Raji (cell line): ENCODE measurements around the gene SMAP1.

Experiments used
- POLR2A ChIP-seq: IDR thresholded peaks from 2 replicates; pipeline ENCODE4 v1.6.1; 2011; ENCODE audit warnings: low read depth, low read length, control low read depth; ENCODE audit not compliant: insufficient read depth

The SMAP1 gene

GRCh38 chr6:70706491-70707123 is 38.9 kb downstream of the SMAP1 start:
- no peak for TF ChIP-seq POLR2A

DNA sequence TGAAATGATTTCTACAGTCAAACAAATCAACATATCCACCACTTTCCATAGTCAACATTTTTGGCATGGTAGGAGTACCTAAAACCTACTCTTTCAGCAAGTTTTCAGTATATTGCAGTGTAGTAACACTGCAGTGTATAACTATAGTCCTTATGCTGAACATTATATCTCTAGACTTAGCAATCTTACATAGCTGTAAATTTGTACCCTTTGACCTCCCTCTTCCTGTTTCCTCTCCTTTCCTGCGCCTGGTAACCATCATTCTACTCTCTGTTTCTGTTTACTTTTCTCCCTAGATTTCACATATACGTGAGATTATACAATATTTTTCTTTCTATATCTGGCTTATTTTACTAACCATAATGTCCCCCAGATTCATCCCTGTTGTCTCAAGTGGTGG is 40.2 kb downstream of the SMAP1 start:
- no peak for TF ChIP-seq POLR2A

GRCh38 chr6:70708448-70708847 is 40.8 kb downstream of the SMAP1 start:
- TF ChIP-seq POLR2A: no peak

DNA sequence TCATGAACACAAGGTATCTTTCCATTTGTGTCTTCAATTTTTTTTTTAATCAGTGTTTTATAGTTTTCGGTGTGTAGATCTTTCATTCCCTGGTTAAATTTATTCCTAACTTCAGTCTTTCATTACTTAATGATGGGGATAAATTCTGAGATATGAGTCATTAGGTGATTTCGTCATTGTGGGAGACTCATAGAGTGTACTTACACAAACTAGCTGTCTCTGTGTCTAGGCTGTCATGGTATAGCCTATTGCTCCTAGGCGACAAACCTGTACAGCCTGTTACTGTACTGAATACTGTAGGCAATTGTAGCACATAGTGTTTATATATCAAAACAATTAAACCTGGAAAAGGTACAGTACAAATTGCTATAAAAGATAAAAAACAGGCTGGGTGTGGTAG is 42.1 kb downstream of the SMAP1 start:
- no peak for TF ChIP-seq POLR2A

DNA sequence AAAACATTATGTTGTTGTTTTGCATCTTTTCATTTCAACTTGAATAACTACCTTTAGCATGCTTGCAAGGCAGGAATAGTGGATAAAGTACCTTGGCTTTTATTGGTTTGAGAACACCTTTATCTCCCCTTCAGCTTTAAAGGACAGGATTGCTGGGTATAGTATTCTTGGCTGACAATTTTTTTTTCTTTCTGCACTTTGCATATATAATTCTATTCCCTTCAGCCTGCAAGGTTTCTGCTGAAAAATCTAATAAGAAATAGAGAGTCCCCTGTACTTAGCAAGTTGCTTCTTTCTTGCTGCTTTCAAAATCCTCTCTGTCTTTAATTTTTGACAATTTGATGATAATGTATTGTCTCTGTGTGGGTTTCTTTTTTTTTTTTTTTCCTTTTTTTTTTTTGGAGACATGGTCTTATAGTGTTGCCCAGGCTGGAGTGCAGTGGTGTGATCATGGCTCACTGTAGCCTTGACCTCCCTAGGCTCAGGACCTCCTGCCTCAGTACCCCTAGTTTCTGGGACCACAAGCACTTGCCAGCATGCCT is 47.1 kb downstream of the SMAP1 start:
- TF ChIP-seq POLR2A: no peak

- TF ChIP-seq POLR2A: no peak
Measured at GRCh38 chr6:70717038-70717801, 49.5 kb downstream of the SMAP1 start.

DNA sequence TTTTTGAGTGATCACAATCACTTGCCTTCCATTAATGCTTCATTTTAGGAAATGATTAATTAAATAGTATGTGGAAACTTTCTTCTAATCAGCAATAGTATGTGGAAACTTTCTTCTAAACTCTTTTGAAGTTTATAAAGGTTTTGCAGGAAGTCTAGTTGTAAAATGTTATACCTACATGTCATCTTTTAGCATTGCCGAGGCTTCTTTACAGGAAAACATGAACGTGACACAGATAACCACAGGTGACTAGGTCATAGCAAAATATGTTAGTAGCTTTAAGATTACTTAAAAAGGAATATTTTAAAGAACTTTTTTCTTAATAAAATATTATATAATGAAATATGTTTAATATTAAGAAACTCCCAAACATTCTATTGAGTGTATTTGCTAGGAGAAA is 56.8 kb downstream of the SMAP1 start:
- no peak for TF ChIP-seq POLR2A

DNA sequence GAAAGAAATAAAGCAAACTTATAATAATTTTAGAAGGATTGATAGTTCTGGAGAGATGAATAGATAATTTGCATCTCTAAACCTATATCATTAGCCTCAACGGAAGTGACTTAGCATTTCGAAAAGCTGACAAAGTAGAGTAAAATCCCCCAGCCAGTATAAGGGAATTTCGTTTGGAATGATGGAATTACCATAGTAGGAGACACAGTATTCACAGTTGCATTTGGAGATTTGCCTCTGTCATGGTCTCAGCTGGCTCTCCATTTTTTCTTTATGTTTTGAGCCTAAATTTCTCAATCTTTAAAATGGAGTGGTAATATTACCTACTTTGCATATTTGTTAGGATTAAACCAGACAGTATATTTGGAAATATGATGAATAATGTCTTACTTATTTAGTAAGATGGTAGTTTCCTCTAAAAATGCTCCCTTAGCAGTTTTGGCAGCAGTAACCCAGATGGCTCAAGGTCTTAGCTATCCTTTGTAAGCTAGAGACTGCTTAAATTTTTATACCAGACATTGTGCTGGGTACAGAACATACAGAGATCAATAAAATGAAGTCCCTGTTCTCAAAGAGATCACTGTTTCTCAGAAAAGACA is 58.2 kb downstream of the SMAP1 start:
- no peak for TF ChIP-seq POLR2A

- no peak for TF ChIP-seq POLR2A
Measured at GRCh38 chr6:70734381-70734780, 66.7 kb downstream of the SMAP1 start.

DNA sequence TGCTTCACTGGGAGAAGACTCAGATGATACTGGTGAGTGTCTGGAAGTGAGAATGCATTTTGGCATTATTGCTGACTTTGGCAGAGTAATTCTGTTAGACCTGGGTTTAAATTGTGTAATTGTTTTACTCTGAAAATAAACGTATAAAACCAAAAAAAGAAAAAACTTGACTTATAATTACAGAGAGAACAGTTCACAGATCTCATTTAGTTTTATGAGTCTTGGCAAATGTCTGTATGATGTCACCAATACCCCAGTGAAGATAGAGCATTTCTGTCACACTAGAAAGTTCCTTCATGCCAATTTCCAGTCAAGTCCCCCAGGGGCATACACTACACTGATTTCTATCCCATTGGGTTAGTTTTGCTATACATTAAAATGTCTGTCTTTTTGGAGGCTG is 67.3 kb downstream of the SMAP1 start:
- no peak for TF ChIP-seq POLR2A

DNA sequence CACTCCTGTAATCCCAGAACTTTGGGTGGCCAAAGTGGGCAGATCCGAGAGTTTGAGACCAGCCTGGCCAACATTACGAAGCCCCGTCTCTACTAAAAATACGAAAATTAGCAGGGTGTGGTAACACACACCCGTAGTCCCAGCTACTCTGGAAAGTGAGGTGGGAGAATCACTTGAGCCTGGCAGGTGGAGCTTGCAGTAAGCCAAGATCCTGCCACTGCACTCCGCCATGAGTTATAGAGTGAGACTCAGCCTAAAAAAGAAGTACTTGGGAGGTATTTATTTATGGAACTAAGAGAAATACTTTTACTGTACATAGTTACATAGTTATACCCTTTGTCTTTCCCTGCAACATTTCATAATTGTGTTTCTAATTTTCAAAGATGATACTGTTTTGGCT is 67.8 kb downstream of the SMAP1 start:
- TF ChIP-seq POLR2A: no peak

DNA sequence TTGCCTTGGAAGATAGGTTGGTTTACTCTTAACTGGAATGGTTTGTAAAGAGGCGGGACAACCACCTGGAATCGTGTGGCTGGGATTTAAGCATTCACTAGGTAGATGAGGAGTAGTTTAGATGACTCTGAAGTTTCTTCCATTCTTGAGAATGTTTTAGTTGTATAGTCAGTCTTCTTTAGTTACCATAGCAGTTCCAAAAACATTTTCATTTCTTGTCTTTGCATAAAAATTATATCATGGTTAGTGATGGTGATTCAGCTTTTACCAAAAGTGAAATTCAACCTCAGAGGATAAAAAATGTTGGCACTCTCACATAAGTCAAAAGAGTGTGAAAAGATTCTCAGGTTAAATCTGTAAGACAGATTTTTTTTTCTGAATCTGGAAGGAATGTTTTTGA is 70.3 kb downstream of the SMAP1 start:
- TF ChIP-seq POLR2A: no peak

- TF ChIP-seq POLR2A: no peak
Measured at GRCh38 chr6:70739534-70739933, 71.9 kb downstream of the SMAP1 start.

GRCh38 chr6:70753870-70754380 is 86.2 kb downstream of the SMAP1 start:
- no peak for TF ChIP-seq POLR2A

GRCh38 chr6:70758883-70759282 is 91.2 kb downstream of the SMAP1 start:
- TF ChIP-seq POLR2A: no peak
